ENCODE measurements around the gene DCBLD1. TPM values are rescaled to one million over a fixed set of nuclear protein-coding genes. Genes with fewer than 3 reads are reported as not detected.

The DCBLD1 gene
- total RNA-seq, 2 experiments from 2014 or later = 2.2 to 2.3 TPM

GRCh38 chr6:117478853-117479231 lies 3.6 kb upstream of the DCBLD1 start:
- TF ChIP-seq CTCF (IDR thresholded peaks at IDR 0.05) = no peak
- Mint-ChIP-seq H3K27me3 (peaks cover 28% of the 10 kb centered on the region), H3K4me3 (no peak overlapping the region), H3K27ac (no peak overlapping the region), H3K4me1 (ENCODE audit: low read depth) (peaks cover 11% of the 10 kb centered on the region), H3K9me3 (no peaks in the 10 kb centered on the region), H3K36me3 (ENCODE audit: low read depth) (no peaks in the 10 kb centered on the region)
- no peak for DNase-seq
- intact Hi-C loops (cut with micrococcal nuclease) = no loop called here
- no peak for ATAC-seq
- ChIA-PET POLR2A (interaction anchor here (1.4 kb wide), 1 partner anchor 68 kb away, joined by 3 read pairs; no protein-coding TSS in a partner anchor), CTCF (interaction anchor here (0.8 to 6.5 kb wide), 12 partner anchors 10 to 128 kb away, joined by 3 to 47 read pairs (median 4); partner anchors contain the start of gene GOPC)

- TF ChIP-seq CTCF (IDR thresholded peaks at IDR 0.05) = no peak
- no peaks in the 10 kb centered on the region for H3K36me3 Mint-ChIP-seq (ENCODE audit: low read depth)
- H3K9me3 Mint-ChIP-seq = no peaks in the 10 kb centered on the region
- ATAC-seq (no peak), DNase-seq (no peak)
- ChIA-PET POLR2A (interaction anchor here (1.3 to 2.0 kb wide), 2 partner anchors 68 to 121 kb away, joined by 3 to 4 read pairs; partner anchors contain the start of gene GOPC), CTCF (interaction anchor here (1.5 to 6.5 kb wide), 4 partner anchors 70 to 124 kb away, joined by 5 to 47 read pairs (median 20); no protein-coding TSS in a partner anchor)
- H3K27me3 Mint-ChIP-seq = peaks cover 34% of the 10 kb centered on the region
- intact Hi-C loops (cut with micrococcal nuclease) = no loop called here
- no peak overlapping the region for H3K27ac Mint-ChIP-seq
- H3K4me1 Mint-ChIP-seq (ENCODE audit: low read depth) = peaks cover 13% of the 10 kb centered on the region
- no peak overlapping the region for H3K4me3 Mint-ChIP-seq
Observed at GRCh38 chr6:117480651-117481050, 1.8 kb upstream of the DCBLD1 start.

GRCh38 chr6:117481278-117481925 lies 1.1 kb upstream of the DCBLD1 start:
- ChIA-PET POLR2A (interaction anchor here (0.6 to 2.0 kb wide), 3 partner anchors 67 to 120 kb away, joined by 3 to 4 read pairs (median 3); partner anchors contain the start of gene GOPC), CTCF (interaction anchor here (1.1 to 6.5 kb wide), 4 partner anchors 32 to 123 kb away, joined by 5 to 47 read pairs (median 20); no protein-coding TSS in a partner anchor)
- Mint-ChIP-seq H3K4me3 (peak overlapping the region; percentile 75), H3K27ac (no peak overlapping the region), H3K4me1 (ENCODE audit: low read depth) (peaks cover 13% of the 10 kb centered on the region), H3K27me3 (peaks cover 38% of the 10 kb centered on the region), H3K9me3 (no peaks in the 10 kb centered on the region), H3K36me3 (ENCODE audit: low read depth) (no peaks in the 10 kb centered on the region)
- DNase-seq (peak; percentile 49), ATAC-seq (no peak)
- intact Hi-C loops (cut with micrococcal nuclease) = no loop called here
- no peak for TF ChIP-seq CTCF (IDR thresholded peaks at IDR 0.05)

- Mint-ChIP-seq H3K9me3 (no peaks in the 10 kb centered on the region), H3K4me3 (peak overlapping the region; percentile 75), H3K27me3 (peaks cover 41% of the 10 kb centered on the region), H3K4me1 (ENCODE audit: low read depth) (peaks cover 13% of the 10 kb centered on the region), H3K27ac (no peak overlapping the region), H3K36me3 (ENCODE audit: low read depth) (no peaks in the 10 kb centered on the region)
- CTCF ChIA-PET = interaction anchor here (1.1 to 6.5 kb wide), 4 partner anchors 32 to 123 kb away, joined by 5 to 47 read pairs (median 20); no protein-coding TSS in a partner anchor
- peak; percentile 4 for DNase-seq
- POLR2A ChIA-PET = interaction anchor here (0.6 to 2.1 kb wide), 2 partner anchors 68 kb away, joined by 3 to 12 read pairs; no protein-coding TSS in a partner anchor
- ATAC-seq = no peak
- TF ChIP-seq CTCF (IDR thresholded peaks at IDR 0.05) = no peak
- intact Hi-C loops (cut with micrococcal nuclease) = loop anchor here (2.0 kb wide), 1 partner anchor 67 kb away; no protein-coding TSS in a partner anchor
Observed at GRCh38 chr6:117481926-117482239, 591 bp upstream of the DCBLD1 start.
